Regular cardiac myocyte (primary cell): ENCODE measurements around the gene CBLB. TPM values are rescaled to one million over a fixed set of nuclear protein-coding genes. Genes with fewer than 3 reads are reported as not detected.

Experiments used
- total RNA-seq: library from RNA; depleted of rRNA; stranded (reverse); fragments of >200 nt; gene quantifications from 2 replicates; pipeline ENCODE4 v1.2.3, GENCODE V29; 2014

Gene CBLB
- total RNA-seq = 26.5 and 62.6 TPM in 2 replicates

GRCh38 chr3:105868742-105869530, at the start of gene CBLB:
Gene CBLB, minus strand, starts transcription at chr3:105869012. Its CDS starts 1,435 bp downstream, at chr3:105867577.

